ENCODE results near the gene CDH11. TPM values are rescaled to one million over a fixed set of nuclear protein-coding genes. Genes with fewer than 3 reads are reported as not detected.

CDH11 gene
- total and polyA plus RNA-seq, 2 donors (not counting 1 experiment from before 2014, with no cell fraction given) = 220 to 335 TPM

- no peaks in the 10 kb centered on the region for H3K4me1 ChIP-seq (ENCODE audit: control insufficient read depth, extremely low read depth, insufficient read depth, low read length)
- DNase-seq (ENCODE audit: low read depth in 2 of 2) = no peak
- no peaks in the 10 kb centered on the region for H3K27me3 ChIP-seq (ENCODE audit: control insufficient read depth, insufficient read depth, low read length)
- no peak overlapping the region for H3K4me2 ChIP-seq (ENCODE audit: extremely low read depth, insufficient read depth, low read length)
- H3K9me3 ChIP-seq (ENCODE audit: control insufficient read depth, insufficient read depth, low read depth, low read length) = no peaks in the 10 kb centered on the region
- H2AFZ ChIP-seq (ENCODE audit: low read length) = no peak overlapping the region
- no peak overlapping the region for H3K4me3 ChIP-seq (replicated peaks in 1 of 4; ENCODE audit: control extremely low read depth in 1 of 4, insufficient read depth in 1 of 4, low read depth in 3 of 4, low read length in 4 of 4)
- H3K9ac ChIP-seq (ENCODE audit: insufficient read depth, low read length) = no peak overlapping the region
- TF ChIP-seq EZH2 (IDR thresholded peaks at IDR 0.05; ENCODE audit: low read length, missing control alignments) = no peak
- no peak for TF ChIP-seq CTCF (conservative IDR thresholded peaks at IDR 0.05 in 1 of 2, IDR thresholded peaks at IDR 0.05 in 1 of 2; ENCODE audit: low read depth in 1 of 2, low read length in 2 of 2)
- peaks cover 21% of the 10 kb centered on the region for H3K79me2 ChIP-seq (ENCODE audit: control insufficient read depth, insufficient read depth, low read length)
- no peak overlapping the region for H3K27ac ChIP-seq (ENCODE audit: insufficient read depth, low read length)
- peaks cover 1% of the 10 kb centered on the region for H3K36me3 ChIP-seq (ENCODE audit: control insufficient read depth, insufficient read depth, low read length)
- no peaks in the 10 kb centered on the region for H4K20me1 ChIP-seq (ENCODE audit: control insufficient read depth, extremely low read depth, insufficient read depth, low read length)
These were observed 99.8 kb downstream of the CDH11 start for GRCh38 chr16:65021852-65022595.

GRCh38 chr16:65016754-65017153 lies 105.1 kb downstream of the CDH11 start:
- H2AFZ ChIP-seq (ENCODE audit: low read length) = no peak overlapping the region
- no peaks in the 10 kb centered on the region for H3K4me1 ChIP-seq (ENCODE audit: control insufficient read depth, extremely low read depth, insufficient read depth, low read length)
- no peaks in the 10 kb centered on the region for H3K9me3 ChIP-seq (ENCODE audit: control insufficient read depth, insufficient read depth, low read depth, low read length)
- no peaks in the 10 kb centered on the region for H4K20me1 ChIP-seq (ENCODE audit: control insufficient read depth, extremely low read depth, insufficient read depth, low read length)
- H3K79me2 ChIP-seq (ENCODE audit: control insufficient read depth, insufficient read depth, low read length) = peaks cover 3% of the 10 kb centered on the region
- H3K4me2 ChIP-seq (ENCODE audit: extremely low read depth, insufficient read depth, low read length) = no peak overlapping the region
- no peak overlapping the region for H3K9ac ChIP-seq (ENCODE audit: insufficient read depth, low read length)
- no peaks in the 10 kb centered on the region for H3K36me3 ChIP-seq (ENCODE audit: control insufficient read depth, insufficient read depth, low read length)
- TF ChIP-seq CTCF (conservative IDR thresholded peaks at IDR 0.05 in 1 of 2, IDR thresholded peaks at IDR 0.05 in 1 of 2; ENCODE audit: low read depth in 1 of 2, low read length in 2 of 2) (no peak), EZH2 (IDR thresholded peaks at IDR 0.05; ENCODE audit: low read length, missing control alignments) (no peak)
- no peak overlapping the region for H3K4me3 ChIP-seq (replicated peaks in 1 of 4; ENCODE audit: control extremely low read depth in 1 of 4, insufficient read depth in 1 of 4, low read depth in 3 of 4, low read length in 4 of 4)
- no peak for DNase-seq (ENCODE audit: low read depth in 2 of 2)
- no peak overlapping the region for H3K27ac ChIP-seq (ENCODE audit: insufficient read depth, low read length)
- no peaks in the 10 kb centered on the region for H3K27me3 ChIP-seq (ENCODE audit: control insufficient read depth, insufficient read depth, low read length)

GRCh38 chr16:65015599-65015998 lies 106.3 kb downstream of the CDH11 start:
- Histone ChIP-seq H4K20me1 (ENCODE audit: control insufficient read depth, extremely low read depth, insufficient read depth, low read length) (no peaks in the 10 kb centered on the region), H3K4me3 (replicated peaks in 1 of 4; ENCODE audit: control extremely low read depth in 1 of 4, insufficient read depth in 1 of 4, low read depth in 3 of 4, low read length in 4 of 4) (no peak overlapping the region), H3K4me1 (ENCODE audit: control insufficient read depth, extremely low read depth, insufficient read depth, low read length) (no peaks in the 10 kb centered on the region), H3K9ac (ENCODE audit: insufficient read depth, low read length) (no peak overlapping the region), H3K4me2 (ENCODE audit: extremely low read depth, insufficient read depth, low read length) (no peak overlapping the region), H3K9me3 (ENCODE audit: control insufficient read depth, insufficient read depth, low read depth, low read length) (no peaks in the 10 kb centered on the region), H3K79me2 (ENCODE audit: control insufficient read depth, insufficient read depth, low read length) (no peaks in the 10 kb centered on the region), H3K27ac (ENCODE audit: insufficient read depth, low read length) (no peak overlapping the region), H2AFZ (ENCODE audit: low read length) (no peak overlapping the region), H3K27me3 (ENCODE audit: control insufficient read depth, insufficient read depth, low read length) (no peaks in the 10 kb centered on the region), H3K36me3 (ENCODE audit: control insufficient read depth, insufficient read depth, low read length) (no peaks in the 10 kb centered on the region)
- no peak for DNase-seq (ENCODE audit: low read depth in 2 of 2)
- TF ChIP-seq CTCF (conservative IDR thresholded peaks at IDR 0.05 in 1 of 2, IDR thresholded peaks at IDR 0.05 in 1 of 2; ENCODE audit: low read depth in 1 of 2, low read length in 2 of 2) = no peak
- TF ChIP-seq EZH2 (IDR thresholded peaks at IDR 0.05; ENCODE audit: low read length, missing control alignments) = no peak
